Skin of body (tissue), 2 donors: ENCODE results near the gene TMEM178B. TPM values are rescaled to one million over a fixed set of nuclear protein-coding genes. Genes with fewer than 3 reads are reported as not detected.
"Not testable (repeated sequence)": the region's sequence is repeated elsewhere in the genome, so short reads cannot be mapped to it uniquely, and the experiment has no call there.

Source experiments
- DNase-seq: peaks from one replicate; lab custom pipeline; 2025; lab: John Stamatoyannopoulos, UW
- total RNA-seq: library from RNA; depleted of rRNA; stranded (reverse); fragments of >200 nt; gene quantifications from one replicate; pipeline ENCODE4 v1.2.3, GENCODE V29; 2014

The TMEM178B gene
- total RNA-seq, 1 donor from 2014 or later, result 0.49 TPM

DNA sequence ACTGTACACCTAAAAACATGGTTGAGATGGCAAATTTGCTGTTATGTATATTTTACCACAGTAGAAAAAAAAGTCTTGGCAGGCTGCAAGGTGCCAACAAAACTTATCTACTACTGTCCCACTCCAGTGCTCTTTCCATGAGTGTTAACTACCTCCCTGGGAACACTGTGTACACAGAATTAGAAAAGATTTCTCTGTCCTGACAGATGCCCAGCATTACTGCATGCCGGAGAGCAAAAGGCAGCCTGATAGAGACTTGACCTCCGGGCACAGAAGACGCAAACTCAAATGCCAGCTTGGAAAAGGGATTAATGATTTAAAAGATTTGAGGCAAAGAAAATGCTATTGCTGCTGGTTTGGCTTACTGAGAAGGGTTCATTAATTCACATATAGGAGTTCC, 228.8 kb downstream of the TMEM178B start:
- no peak for DNase-seq

DNA sequence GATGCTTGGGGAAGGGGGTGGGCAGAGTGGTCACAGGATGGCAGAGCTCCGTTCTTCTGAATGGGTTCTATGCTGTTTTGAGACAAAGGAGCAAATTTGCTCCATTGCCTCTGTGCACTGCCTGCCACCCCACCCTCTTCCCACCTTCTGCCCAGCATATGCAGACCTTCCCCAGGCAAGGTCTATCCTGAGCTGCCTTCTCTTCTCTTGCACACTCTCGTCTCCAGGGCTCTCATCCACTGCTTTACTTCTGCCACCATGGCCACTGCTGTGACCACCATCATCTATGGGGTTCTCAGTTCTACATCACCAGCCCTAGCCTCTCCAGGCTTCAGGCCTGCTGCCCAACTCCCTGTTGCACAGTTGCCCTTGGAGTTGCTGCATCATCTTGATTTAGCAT, 230.4 kb downstream of the TMEM178B start:
- DNase-seq, result no peak

DNA sequence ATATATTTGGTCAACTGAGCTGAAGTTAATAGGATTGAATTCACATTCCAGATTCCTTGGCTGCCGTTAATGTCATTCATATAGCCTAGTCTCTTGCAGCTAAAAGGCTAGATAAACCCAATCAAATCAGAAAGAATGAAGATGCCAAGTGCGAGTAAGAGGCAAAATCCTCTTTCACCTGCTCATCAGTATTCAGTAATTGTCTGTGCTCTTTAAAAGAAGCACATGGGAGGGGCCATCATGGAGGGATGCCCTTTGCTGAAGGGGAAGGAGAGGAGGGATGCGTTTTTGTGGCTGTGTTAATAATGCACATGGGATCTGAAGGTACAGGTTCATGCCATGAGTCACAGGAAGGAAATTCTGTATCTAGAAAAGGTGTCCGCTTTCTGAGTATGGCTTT, 232.2 kb downstream of the TMEM178B start:
- DNase-seq, result no peak

DNA sequence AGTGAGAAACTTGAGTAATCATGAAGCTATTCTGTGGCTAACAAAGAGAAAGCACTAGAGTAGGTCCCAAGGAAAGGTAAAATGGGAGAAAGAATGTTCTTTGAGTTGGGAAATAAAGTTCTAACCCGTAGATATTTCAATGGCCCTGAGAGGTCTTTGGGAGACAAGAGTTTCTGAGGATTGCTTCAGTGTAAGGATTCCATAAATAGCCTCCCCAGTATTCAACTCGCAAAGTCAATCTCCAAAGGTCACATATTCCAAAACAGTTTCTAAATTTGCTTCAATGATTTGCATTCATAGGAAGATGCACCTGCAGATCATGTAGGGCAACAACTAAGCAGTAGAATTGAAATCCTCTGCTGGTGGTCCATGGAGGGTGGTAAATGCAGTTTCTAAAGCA, 238.5 kb downstream of the TMEM178B start:
- DNase-seq, result no peak

DNA sequence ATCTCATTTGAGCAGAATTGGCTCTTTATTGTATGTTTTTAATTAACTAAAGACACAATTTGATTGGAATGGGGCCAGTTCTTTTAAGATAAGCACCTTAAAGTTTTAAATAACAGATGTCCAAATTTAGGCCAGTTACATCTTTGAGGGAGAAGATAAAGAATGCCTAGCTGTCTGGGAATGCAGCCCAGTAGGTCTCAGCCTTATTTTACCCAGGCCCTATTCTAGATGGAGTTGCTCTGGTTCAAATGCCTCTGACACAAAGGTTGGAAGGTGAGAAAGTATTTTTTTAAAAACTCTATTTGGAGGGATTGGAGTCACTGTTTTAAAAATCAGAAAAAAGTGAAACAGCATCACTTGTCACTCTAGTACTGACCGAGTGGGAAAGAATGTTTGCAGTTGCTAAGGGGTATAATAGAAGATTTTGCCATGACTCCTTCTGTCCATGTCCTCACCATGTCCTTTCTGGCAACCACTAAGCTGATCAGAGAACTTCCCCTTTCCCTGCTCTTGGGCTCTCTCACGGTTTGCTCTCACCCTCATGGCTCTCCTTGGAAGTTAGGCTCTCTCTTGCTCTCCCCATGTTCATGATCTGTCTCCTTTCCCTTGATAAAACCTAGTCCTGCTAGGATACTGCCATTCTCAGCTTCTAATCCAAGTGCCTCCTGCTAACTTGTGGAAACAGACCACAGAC, 239.1 kb downstream of the TMEM178B start:
- no peak for DNase-seq

DNA sequence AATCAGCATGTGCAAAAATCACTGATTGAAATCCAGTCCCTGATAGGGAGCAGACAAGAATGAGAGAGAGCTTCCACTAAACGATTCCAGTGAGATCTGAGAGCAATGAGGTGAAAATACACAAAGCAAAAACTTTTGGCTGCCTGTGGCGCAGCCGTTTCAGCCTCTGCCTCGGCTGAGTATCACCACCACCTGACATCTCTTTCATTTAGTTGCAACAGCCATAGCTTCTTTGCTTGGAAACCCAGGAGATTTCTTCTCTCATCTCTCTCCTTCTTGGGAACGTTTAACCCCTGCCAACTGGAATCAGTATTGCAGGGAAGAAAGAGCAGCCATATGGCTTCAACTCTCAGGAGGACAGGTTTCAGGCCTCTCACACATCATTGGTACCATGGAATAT, 240.0 kb downstream of the TMEM178B start:
- DNase-seq, result no peak

DNA sequence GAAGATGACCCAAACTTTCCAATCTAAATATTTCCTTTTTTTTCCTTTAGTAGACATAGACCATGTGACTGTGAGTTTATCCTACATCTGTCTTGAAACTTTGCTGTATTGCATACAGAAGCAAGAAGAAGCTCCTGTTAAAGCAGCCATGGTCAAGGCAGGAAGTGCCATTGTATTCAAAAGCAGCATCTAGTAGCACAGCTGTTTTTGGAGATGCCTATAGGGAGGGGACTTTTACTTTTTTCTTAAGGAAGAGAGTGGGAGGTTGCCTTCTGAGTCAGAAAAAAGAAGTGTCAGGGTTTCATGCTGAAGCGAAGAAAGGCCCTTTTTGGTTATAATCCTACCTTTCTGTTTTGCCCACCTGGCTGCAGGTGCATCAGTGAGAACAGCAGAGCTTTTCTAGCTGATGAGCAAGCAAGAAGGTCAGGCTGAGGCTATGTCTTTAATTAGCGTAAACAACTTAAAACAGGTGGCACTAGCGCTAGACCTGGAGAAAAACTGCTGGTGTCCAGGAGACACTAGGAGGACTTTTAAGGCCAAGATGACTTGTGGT, 243.2 kb downstream of the TMEM178B start:
- no peak for DNase-seq

DNA sequence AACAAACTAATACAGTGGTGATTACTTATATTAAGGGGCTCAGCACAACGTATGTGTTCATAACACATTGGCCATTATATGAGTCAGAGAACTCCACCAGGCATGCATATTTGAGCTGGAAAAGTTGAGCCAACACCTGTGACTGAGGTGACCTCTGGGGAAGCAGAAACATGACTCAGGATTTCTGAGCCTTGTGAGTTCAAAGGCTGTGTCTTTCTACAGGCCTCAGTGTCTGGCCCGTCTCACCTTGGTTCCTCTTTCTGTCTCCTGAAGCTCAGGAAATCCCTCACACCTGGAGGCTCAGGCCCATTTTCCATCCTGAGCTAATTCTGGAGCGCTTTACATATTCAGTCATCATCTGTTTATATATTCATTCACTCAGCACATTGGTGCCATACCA, 246.4 kb downstream of the TMEM178B start:
- DNase-seq, result no peak

DNA sequence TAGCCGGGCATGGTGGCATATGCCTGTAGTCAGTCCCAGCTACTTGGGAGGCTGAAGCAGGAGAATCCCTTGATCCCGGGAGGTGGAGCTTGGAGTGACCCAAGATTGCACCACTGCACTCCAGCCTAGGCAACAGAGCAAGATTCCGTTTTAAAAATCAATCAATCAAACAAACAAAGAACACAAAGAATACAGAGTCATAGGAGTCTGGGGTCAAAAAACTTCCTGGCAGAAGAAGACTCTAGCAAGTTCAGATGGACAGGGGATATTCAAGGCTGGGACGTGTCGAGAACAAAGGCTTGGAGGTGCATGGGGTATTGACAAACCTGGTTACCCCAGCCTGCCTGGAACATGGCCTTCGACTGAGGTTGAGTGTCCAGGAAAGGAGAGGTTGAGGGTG, 248.5 kb downstream of the TMEM178B start:
- DNase-seq, result no peak

DNA sequence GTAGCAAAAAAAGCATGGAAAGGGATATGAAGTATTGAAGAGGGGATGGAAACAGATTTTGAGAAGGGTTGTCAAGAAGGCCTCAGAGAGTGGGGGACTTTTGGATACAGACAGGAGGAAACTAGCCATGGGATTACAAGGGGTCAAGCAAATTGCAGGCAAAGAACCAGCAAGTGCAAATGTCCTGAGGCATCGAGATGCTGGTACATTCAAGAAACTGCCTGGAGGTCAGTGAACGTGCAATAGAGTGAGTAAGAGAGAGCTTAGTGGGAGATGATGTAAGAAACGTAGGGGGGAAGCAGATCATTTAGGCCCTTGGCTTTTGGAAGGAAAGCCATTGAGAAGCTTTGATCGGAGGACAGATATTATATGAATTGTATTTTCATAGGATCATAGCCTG, 250.0 kb downstream of the TMEM178B start:
- no peak for DNase-seq

DNA sequence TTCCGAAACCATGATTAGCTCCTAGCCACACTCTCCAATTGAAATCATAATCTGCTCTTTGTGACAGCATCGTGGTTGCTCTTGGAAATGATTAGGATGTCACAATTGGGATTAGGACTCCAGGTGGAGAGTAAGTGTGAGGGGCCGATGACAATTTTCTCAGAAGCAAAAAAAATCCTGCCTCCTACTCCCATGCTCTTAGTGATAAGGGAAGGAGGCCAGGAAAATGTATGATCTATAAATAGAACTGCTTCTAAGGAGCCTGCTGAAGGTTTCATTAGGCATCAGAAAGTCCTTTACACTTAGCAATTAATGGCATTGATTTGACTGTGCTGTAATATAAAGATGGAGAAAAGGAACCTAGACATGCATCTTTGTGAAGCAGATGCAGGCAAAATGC, 251.0 kb downstream of the TMEM178B start:
- no peak for DNase-seq

DNA sequence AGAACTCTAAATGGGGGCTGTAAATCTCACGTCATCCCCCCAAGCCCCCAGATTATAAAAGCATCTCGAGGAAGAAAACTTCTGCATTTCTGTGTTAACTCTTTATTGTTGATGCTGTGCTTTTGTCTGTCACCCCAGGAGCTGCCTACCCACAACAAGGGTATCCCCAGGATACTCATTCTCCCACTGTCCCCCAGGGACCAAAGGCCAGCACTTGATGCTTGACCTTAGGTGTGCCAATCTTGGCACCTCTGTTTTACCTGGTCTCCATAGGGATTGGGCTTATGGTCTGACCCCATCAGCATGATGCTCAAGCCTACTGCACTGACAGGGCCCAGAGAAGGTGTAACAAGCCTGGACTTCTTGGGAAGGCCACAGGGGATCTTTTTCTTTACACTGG, 251.4 kb downstream of the TMEM178B start:
- DNase-seq, result no peak

DNA sequence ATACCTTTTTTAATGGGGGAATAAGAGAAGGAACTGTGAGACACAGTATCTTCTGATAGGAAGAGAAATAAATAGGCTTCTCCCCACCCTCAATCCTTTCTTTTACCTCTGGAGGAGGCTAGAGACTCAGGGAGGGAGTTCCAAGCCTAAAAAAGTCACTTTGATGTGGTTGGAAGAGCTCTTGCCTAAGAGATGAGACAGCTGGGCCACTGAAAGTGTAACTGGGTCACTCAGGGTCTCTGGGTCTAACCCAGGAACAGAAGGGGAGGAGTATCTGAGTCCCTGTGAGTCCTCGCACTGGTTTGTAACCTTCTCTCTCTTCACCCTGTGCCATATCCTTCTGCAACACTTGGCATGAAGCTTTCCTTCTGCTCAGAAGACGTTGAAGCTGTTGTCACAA, 254.4 kb downstream of the TMEM178B start:
- DNase-seq, result no peak

DNA sequence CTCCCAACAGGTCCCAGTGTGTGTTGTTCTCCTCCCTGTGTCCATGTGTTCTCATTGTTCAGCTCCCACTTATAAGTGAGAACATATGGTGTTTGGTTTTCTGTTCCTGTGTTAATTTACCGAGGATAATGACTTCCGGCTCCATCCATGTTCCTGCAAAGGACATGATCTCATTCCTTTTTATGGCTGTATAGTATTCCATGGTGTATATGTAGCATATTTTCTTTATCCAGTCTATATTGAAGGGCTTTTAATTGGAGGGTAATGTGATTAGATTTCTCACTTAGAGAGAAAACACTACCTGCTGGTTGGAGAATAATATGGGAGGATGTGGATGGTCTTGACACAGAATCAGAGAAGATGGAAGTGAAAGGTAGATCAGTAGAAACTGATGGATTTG, 256.4 kb downstream of the TMEM178B start:
- not testable (repeated sequence) for DNase-seq

DNA sequence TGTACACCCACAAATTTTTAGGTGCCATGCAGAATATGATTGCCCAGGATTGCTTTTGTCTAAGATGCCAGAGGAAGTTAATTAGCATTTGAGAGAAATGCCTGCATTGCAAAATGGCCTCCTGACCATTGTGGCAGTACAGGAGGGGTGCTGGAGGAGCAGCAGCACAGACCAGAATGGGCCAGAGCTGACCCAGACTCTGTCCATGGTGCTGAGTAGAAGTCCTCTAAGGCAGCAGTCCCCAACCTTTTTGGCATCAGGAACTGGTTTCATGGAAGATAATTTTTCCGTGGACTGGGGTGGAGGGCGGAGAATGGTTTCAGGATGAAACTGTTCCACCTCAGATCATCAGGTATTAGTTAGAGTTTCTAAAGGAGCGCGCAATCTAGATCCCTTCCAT, 259.6 kb downstream of the TMEM178B start:
- no peak for DNase-seq

DNA sequence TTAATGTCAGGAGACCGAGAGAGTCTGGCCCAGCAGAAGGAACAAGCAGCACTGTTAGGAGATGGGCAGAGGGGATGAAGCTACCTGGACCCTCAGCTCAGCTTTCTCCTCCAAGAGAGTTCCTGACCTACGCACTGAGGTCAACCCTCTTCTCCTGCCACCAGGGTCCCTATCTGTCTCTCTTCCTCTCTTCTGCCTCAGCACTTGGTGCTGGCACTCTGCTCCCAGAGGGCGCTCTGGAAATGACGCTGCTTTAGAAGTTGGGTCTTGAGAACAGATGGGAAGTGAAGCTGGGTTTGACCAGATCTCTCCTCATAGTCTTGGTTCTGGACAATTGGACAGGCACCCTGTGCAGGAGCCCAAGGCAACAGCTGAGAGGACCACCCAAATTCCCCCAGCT, 261.3 kb downstream of the TMEM178B start:
- DNase-seq, result no peak

DNA sequence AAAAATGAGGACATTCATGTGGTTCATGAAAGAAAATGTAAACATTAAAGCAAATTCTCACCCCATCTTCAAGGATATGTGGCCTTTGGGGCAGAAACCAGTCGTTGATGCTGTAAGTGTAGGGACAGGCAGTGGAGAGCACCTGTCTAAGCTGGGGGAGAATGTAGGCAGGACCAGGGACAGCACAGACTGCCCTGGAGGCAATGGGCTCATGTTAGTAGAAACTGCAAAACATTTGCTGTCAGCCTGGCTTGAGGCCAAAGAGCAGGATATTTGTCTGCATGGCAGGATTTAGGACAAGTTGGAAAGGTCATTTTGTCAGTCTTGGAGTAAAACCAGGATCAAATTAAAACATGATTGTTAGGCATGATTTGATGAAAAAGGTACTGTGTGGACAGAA, 265.7 kb downstream of the TMEM178B start:
- DNase-seq, result no peak

DNA sequence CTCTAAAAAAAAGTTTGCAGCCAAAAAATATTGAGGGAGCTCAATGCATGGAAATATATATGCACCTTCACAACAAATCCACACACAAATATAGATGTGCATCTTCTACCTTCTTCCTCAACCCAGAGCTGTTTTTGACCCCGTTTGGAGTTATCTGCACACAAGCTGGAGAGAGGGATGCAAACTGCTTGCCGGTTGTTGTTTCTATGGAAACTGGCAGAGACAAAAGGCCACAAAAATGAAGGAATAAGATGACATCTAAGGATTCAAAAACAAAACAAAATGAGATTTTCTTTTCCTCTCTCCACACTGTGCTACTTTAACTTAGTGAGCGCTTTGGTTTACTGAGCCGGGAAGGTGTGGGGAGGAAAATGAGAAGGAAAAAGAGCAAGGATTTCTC, 267.1 kb downstream of the TMEM178B start:
- DNase-seq, result no peak

DNA sequence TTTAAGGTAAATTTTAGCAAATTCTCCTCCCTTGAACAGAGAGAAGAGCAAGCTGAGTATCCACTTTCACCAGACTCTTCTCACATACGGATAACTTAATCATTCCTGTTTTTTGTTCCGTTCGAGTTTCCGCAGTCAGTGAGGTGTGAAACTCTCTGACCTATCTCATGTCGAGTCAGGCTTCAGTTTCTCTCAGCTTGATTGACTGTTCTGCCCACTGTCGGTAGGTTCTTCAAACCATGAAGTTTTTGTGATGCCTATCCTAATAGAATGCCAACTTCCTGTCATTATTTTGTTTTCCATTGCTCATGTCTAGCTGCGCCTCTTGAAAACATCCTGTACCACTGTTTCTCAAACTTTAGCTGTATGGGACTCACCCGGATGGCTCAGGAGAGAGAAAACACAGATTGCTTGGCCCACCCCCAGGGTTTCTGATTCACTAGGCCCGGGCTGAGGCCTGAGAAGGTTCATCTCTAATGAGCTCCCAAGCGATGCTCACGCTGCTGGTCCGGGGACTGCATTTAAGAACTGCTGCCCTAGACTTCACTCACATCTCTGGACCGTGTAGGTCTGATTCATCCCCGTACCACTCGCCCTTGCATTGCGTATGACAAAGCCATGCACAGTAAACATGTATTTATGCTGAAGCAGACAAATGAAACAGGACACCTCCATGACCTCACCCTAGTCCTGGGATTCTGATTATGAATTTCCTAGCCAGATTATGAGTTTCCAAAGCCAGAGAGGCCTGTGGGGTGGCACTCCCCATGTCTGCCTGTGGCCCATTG, 269.0 kb downstream of the TMEM178B start:
- DNase-seq, result no peak

DNA sequence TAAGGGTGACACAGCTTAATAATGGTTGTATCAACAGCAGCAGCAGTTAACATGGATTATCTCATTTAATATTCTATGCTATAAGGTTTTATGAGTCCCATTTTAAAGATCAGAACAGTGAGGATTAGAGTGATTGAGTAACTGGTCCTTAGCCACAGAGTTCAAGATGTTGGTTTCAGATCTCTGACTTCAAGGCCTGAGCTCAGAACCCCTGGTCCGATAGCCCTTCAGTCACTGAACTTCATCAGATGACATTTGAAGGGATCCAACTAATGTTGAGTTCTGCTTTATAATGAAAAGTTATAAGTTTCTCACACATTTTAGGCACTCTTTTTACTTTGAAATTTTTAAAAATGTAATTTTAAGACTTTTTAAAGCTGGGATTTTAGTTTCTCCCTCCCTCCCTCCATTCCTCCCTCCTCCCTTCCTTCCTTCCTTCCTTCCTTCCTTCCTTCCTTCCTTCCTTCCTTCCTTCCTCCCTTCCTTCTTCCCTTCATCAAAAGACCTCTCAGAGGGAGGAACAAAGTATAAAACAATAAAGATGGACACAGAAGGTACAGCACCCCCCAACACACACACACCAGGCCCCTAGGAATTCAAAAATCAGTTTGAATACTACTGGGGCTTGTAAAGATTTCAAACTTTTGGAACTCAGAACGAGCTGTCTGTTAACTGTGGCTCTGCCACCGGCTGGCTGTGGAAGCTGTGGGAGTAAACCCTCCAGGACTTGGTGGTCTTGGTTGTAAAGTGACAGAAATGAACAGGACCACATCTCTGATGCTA, 270.5 kb downstream of the TMEM178B start:
- DNase-seq, result no peak

DNA sequence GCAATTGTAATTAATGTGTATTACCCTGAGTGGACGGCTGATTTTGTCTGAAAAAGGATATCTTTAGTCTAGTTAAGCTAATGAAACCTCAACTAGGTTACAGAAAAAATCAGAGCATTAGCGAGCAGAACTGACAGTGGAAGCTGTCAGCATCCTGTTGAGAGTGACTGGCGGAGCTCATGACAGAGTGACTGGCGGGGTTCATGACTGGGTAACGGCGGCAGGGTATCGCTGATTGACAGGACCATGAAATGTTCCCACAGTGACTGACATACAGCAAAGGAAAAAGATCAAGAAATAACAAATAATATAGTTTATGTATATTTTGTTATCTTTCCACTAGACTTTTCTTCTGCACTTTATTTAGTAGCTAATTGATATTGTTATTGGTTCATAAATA, 274.9 kb downstream of the TMEM178B start:
- DNase-seq, result no peak

DNA sequence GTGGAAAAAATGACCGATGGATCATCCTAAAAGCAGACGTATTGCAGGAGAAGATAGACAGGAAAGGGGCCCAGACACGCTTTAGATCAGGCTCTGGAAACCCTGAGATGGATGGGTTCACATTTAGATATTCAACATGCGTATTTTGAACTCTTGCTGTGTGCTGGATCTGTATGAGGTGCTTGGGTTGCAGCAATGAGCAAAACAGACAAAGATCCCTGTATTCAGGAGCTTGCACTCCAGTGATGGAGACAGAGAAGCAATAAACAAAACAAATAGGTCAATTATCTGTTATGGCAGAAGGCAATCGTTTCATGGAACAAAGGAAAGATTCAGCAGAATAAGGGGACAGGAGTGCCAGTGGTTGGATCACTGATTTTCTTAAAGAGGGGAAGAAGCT, 275.5 kb downstream of the TMEM178B start:
- no peak for DNase-seq
